Mesenchymal stem cell (in vitro differentiated cells and primary cell): Measurements from ENCODE around the gene TMEM88.

Source experiments
- DNase-seq: peaks from one replicate; pipeline ENCODE4 v3.0.0-alpha.2; 2013
- H2AFZ ChIP-seq: one replicate; pipeline ENCODE4 v1.6.1; 2013; ENCODE audit warnings: low read depth, mild to moderate bottlenecking, control low read depth, inconsistent platforms, low read length, moderate library complexity
- H2AK5ac ChIP-seq: 2 replicates; pipeline ENCODE4 v1.6.1; 2013; ENCODE audit warnings: low read length, moderate library complexity, mild to moderate bottlenecking, inconsistent platforms; ENCODE audit not compliant: severe bottlenecking
- H2BK120ac ChIP-seq: one replicate; pipeline ENCODE4 v1.6.1; 2013; ENCODE audit warnings: low read depth, mild to moderate bottlenecking, inconsistent platforms, low read length, moderate library complexity
- H2BK12ac ChIP-seq, 2 experiments: one replicate each; pipeline ENCODE4 v1.6.1; 2013; ENCODE audit warnings: inconsistent platforms in 2 of 2, low read length in 2 of 2, mild to moderate bottlenecking in 2 of 2, moderate library complexity in 2 of 2, control low read depth in 1 of 2
- H2BK15ac ChIP-seq: one replicate; pipeline ENCODE4 v1.6.1; 2013; ENCODE audit warnings: mild to moderate bottlenecking, low read depth, inconsistent platforms; ENCODE audit not compliant: poor library complexity, severe bottlenecking
- H2BK5ac ChIP-seq: 2 replicates; pipeline ENCODE4 v1.6.1; 2013; ENCODE audit warnings: low read depth, mild to moderate bottlenecking, low read length, control low read depth, inconsistent platforms; ENCODE audit not compliant: poor library complexity, severe bottlenecking
- H3K14ac ChIP-seq, 2 experiments: one replicate each; pipeline ENCODE4 v1.6.1; 2013; ENCODE audit warnings: inconsistent platforms in 2 of 2, low read length in 2 of 2, control low read depth in 1 of 2, mild to moderate bottlenecking in 1 of 2, moderate library complexity in 1 of 2
- H3K18ac ChIP-seq, 2 experiments: one replicate each; pipeline ENCODE4 v1.6.1; 2013; ENCODE audit warnings: inconsistent platforms in 2 of 2, low read length in 2 of 2, control low read depth in 1 of 2, low read depth in 1 of 2, mild to moderate bottlenecking in 1 of 2
- H3K23ac ChIP-seq, 2 experiments: one replicate each; pipeline ENCODE4 v1.6.1; 2013; ENCODE audit warnings: inconsistent platforms in 2 of 2, low read length in 2 of 2, mild to moderate bottlenecking in 2 of 2, moderate library complexity in 2 of 2, control low read depth in 1 of 2
- H3K27ac ChIP-seq: 2 replicates; pipeline ENCODE4 v1.5.1; 2013; ENCODE audit warnings: mild to moderate bottlenecking, moderate library complexity, low read length, control low read depth, inconsistent platforms; ENCODE audit not compliant: poor library complexity, severe bottlenecking
- H3K27me3 ChIP-seq, 2 experiments: 2 replicates each; pipeline versions ENCODE4 v1.6.1 to v1.7.0; 2013; ENCODE audit warnings: low read length in 2 of 2, mild to moderate bottlenecking in 2 of 2, moderate library complexity in 2 of 2, control low read depth in 1 of 2, inconsistent platforms in 1 of 2; ENCODE audit not compliant: control insufficient read depth in 1 of 2, insufficient read depth in 1 of 2
- H3K36me3 ChIP-seq, 2 experiments: 2 replicates each; pipeline versions ENCODE4 v1.6.1 to v1.7.0; 2013; ENCODE audit warnings: low read length in 2 of 2, control low read depth in 1 of 2, inconsistent platforms in 1 of 2, low read depth in 1 of 2, mild to moderate bottlenecking in 1 of 2; ENCODE audit not compliant: insufficient read depth in 2 of 2, control insufficient read depth in 1 of 2
- H3K4ac ChIP-seq, 2 experiments: one replicate each; pipeline ENCODE4 v1.6.1; 2013; ENCODE audit warnings: inconsistent platforms in 2 of 2, low read length in 2 of 2, mild to moderate bottlenecking in 2 of 2, moderate library complexity in 2 of 2, control low read depth in 1 of 2, low read depth in 1 of 2
- H3K4me1 ChIP-seq: 2 replicates; pipeline ENCODE4 v1.6.1; 2013; ENCODE audit warnings: low read depth, low read length, control low read depth; ENCODE audit not compliant: control insufficient read depth, insufficient read depth
- H3K4me2 ChIP-seq: 2 replicates; pipeline ENCODE4 v1.6.1; 2013; ENCODE audit warnings: low read length, mild to moderate bottlenecking, inconsistent platforms; ENCODE audit not compliant: poor library complexity, severe bottlenecking
- H3K4me3 ChIP-seq, 2 experiments: 2 replicates each; pipeline versions ENCODE4 v1.5.1 to v1.7.0; 2013; ENCODE audit warnings: low read length in 2 of 2, mild to moderate bottlenecking in 2 of 2, control low read depth in 1 of 2, low read depth in 1 of 2; ENCODE audit not compliant: insufficient read depth in 1 of 2
- H3K79me1 ChIP-seq: replicated peaks from 2 replicates; pipeline ENCODE4 v1.6.1; 2013; ENCODE audit warnings: mild to moderate bottlenecking, control low read depth, low read length, inconsistent platforms; ENCODE audit not compliant: poor library complexity, severe bottlenecking
- H3K9ac ChIP-seq: 2 replicates; pipeline ENCODE4 v1.7.0; 2013; ENCODE audit warnings: mild to moderate bottlenecking, low read length, moderate library complexity
- H3K9me3 ChIP-seq: 2 replicates; pipeline ENCODE4 v1.7.0; 2013; ENCODE audit warnings: mild to moderate bottlenecking, low read length; ENCODE audit not compliant: control insufficient read depth
- H4K8ac ChIP-seq: one replicate; pipeline ENCODE4 v1.6.1; 2013; ENCODE audit warnings: inconsistent platforms, mild to moderate bottlenecking, low read length, moderate library complexity
- H4K91ac ChIP-seq: one replicate; pipeline ENCODE4 v1.6.1; 2013; ENCODE audit warnings: mild to moderate bottlenecking, low read length, inconsistent platforms
- WGBS: methylation state at CpG from one replicate; pipeline ENCODE4 v1.1.7; 2013; ENCODE audit warnings: mixed read lengths; 5-methylcytosine and 5-hydroxymethylcytosine counted together

The TMEM88 gene

GRCh38 chr17:7885367-7886226, 30.7 kb downstream of the TMEM88 start:
- peak overlapping the region; percentile 14 for H2AK5ac ChIP-seq
- H2BK12ac ChIP-seq: peak overlapping the region; percentile 51 to 89
- peak overlapping the region; percentile 30 for H4K8ac ChIP-seq
- H2BK120ac ChIP-seq: peak overlapping the region; percentile 94
- DNase-seq: peak; percentile 64
- no peaks in the 10 kb centered on the region for H3K9me3 ChIP-seq
- H3K4me3 ChIP-seq: peak overlapping the region; percentile 70 to 94
- peak overlapping the region in 1 of 2 experiments; percentile 16 for H3K23ac ChIP-seq
- peak overlapping the region; percentile 93 for H2BK5ac ChIP-seq
- peak overlapping the region; percentile 42 to 88 for H3K4ac ChIP-seq
- H3K27ac ChIP-seq: peak overlapping the region; percentile 95
- H3K9ac ChIP-seq: peak overlapping the region; percentile 91
- H3K18ac ChIP-seq: peak overlapping the region; percentile 74 to 96
- H3K27me3 ChIP-seq: no peaks in the 10 kb centered on the region
- WGBS: under 1% methylated on average over 46 of the region's 64 CpGs
- H3K79me1 ChIP-seq: peaks cover 4% of the 10 kb centered on the region
- H3K4me1 ChIP-seq: peaks cover 22% of the 10 kb centered on the region
- peak overlapping the region; percentile 94 for H3K4me2 ChIP-seq
- H3K14ac ChIP-seq: peak overlapping the region in 1 of 2 experiments; percentile 100
- peak overlapping the region; percentile 91 for H4K91ac ChIP-seq
- H2AFZ ChIP-seq: peak overlapping the region; percentile 6
- H2BK15ac ChIP-seq: peak overlapping the region; percentile 60
- H3K36me3 ChIP-seq: peaks cover 10 to 23% of the 10 kb centered on the region in 2 experiments

- H2BK12ac ChIP-seq: peak overlapping the region; percentile 72 to 89
- peak overlapping the region; percentile 32 for H4K91ac ChIP-seq
Observed at GRCh38 chr17:7886227-7887037, 31.6 kb downstream of the TMEM88 start.

DNA sequence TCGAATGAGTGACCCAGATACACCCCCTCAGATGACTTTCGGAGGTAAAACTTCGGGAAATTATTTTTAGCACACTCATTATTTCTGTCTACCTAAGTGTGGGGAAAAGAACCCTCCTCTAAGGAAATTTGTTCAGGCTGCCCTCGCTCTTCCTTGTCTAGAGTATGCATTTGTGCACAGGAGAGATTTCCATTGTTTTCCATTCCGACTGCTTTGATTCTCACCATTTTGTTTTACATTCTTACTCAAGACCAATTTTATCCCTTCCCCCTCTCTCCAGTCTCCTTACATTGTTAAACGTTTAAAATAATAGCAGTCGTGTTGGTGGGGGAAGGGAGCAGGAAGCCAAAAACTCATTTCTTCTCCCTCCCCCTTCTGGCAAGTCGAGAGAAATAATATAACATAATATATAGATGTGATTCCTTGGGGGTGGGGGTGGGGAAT, 32.2 kb downstream of the TMEM88 start:
- no peak overlapping the region for H2BK12ac ChIP-seq
- H3K27ac ChIP-seq: peak overlapping the region; percentile 95
- no peak for DNase-seq
- no peaks in the 10 kb centered on the region for H3K9me3 ChIP-seq
- peaks cover 17% of the 10 kb centered on the region for H3K79me1 ChIP-seq
- peak overlapping the region; percentile 12 for H4K8ac ChIP-seq
- peaks cover 21% of the 10 kb centered on the region for H3K4me1 ChIP-seq
- WGBS: 0% methylated on average over 4 of the region's 8 CpGs
- peak overlapping the region in 1 of 2 experiments; percentile 96 for H3K18ac ChIP-seq
- H2BK120ac ChIP-seq: peak overlapping the region; percentile 84
- no peak overlapping the region for H3K14ac ChIP-seq
- H3K4ac ChIP-seq: peak overlapping the region; percentile 46 to 88
- peak overlapping the region in 1 of 2 experiments; percentile 94 for H3K4me3 ChIP-seq
- peak overlapping the region; percentile 98 for H2AK5ac ChIP-seq
- H3K9ac ChIP-seq: peak overlapping the region; percentile 91
- no peaks in the 10 kb centered on the region for H3K27me3 ChIP-seq
- H3K23ac ChIP-seq: no peak overlapping the region
- peak overlapping the region; percentile 32 for H4K91ac ChIP-seq
- peaks cover 20 to 22% of the 10 kb centered on the region in 2 experiments for H3K36me3 ChIP-seq
- H2BK5ac ChIP-seq: peak overlapping the region; percentile 76
- no peak overlapping the region for H2AFZ ChIP-seq
- H3K4me2 ChIP-seq: peak overlapping the region; percentile 94
- H2BK15ac ChIP-seq: no peak overlapping the region

More at GRCh38 chr17:7886227-7887037, 31.6 kb downstream of the TMEM88 start:
- Histone ChIP-seq H2BK5ac (peak overlapping the region; percentile 53), H4K8ac (peak overlapping the region; percentile 12), H3K9me3 (no peaks in the 10 kb centered on the region), H3K27ac (peak overlapping the region; percentile 95), H3K4me1 (peaks cover 22% of the 10 kb centered on the region), H3K23ac (no peak overlapping the region), H3K79me1 (peaks cover 13% of the 10 kb centered on the region), H2BK120ac (peak overlapping the region; percentile 84), H3K9ac (peak overlapping the region; percentile 91), H2AFZ (no peak overlapping the region), H2BK15ac (peak overlapping the region; percentile 91), H3K14ac (peak overlapping the region in 1 of 2 experiments; percentile 73), H2AK5ac (peak overlapping the region; percentile 98), H3K4ac (peak overlapping the region; percentile 46 to 88), H3K36me3 (peaks cover 18 to 23% of the 10 kb centered on the region in 2 experiments), H3K4me2 (peak overlapping the region; percentile 94), H3K18ac (peak overlapping the region; percentile 96), H3K4me3 (peak overlapping the region; percentile 70 to 94), H3K27me3 (no peaks in the 10 kb centered on the region)
- WGBS: 1% methylated on average over 28 of the region's 30 CpGs
- peak; percentile 61 for DNase-seq
